NCI-H226 (cell line): ENCODE results near the gene MYO18A.

ENCODE experiments used
- DNase-seq: peaks from one replicate; pipeline ENCODE4 v3.0.0-alpha.2; 2015

The MYO18A gene

DNA sequence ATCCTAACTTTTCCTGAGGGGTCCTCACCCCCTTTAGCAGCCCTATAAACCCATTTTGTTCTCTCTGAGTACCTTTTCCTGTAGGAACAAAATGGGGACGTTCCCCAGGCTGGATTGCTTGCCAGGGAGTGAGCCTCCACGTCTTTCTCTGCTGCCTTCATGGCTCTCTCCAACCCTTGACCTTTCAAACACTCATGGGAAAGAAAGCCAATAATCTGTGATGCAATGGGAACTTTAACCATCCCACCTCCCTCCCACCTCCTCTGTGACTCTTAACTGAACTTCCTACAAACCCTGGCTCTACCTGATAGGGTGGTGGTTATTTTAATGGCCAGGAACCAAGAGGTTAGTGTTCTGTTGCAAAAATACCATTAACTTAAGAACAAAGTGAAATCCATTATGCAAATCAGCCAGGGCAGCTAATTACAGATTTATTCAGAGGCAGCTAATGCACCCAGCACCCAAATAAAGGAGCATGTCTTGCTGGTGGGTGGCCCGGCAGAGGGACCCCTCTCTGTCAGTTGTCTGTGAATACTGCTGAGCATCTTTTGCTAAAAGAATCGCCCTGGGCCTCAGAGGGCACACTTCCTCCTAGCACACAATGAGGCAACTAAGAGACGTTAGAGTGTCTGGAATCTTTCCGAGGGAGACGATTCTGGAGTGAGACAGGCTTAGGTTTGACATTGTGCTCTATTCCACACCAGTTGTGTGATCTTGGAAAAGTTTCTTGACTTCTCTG is 134.3 kb downstream of the MYO18A start:
- no peak for DNase-seq

DNA sequence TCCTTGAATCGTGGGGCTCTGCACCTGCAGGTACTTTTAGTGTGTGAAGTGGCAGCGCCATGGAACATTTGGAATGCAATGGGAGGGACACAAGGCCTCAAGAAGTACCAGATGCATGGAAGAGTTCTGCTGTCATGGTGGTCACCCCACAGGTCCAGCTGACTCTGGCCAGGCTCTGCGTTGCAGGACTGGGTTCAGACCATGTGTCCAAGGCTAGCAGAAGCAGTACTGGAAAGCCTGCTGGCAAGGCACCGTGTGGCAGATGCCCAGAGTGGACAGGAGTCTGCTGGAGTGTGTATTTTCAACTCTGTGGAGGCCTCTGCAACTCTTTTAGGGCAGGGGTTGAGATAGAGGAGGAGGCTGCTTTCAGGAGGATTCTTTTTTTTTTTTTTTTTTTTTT is 135.2 kb downstream of the MYO18A start:
- no peak for DNase-seq

DNA sequence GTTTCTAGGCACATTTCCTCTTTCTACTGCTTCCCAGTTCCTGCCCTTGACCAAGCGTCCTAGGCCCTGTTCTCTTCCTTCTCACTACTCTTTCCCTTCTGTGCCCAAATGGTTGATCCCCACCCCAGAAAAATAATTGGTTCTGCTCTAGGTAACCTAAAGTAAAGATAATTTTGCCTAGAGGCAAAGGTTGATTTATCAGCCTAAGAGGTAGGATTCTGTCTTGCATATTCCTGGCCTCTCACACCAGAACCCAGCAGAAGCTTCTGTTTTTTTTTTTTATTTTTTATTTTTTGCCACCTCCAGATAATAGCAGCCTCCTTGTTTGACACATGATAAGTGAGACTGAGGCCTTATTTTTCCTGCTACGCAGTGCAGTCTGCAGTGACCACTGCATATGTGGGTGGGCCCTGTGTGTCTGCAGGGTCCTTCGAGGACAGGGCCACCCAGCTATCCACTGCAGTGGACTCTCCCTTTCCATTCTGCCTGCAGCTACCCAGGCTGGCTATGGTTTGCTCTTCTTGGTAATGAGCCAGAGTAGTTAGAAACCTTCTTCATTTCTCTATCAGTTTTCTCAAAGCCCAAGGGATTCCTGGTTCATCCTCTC is 136.6 kb downstream of the MYO18A start:
- DNase-seq = no peak

DNA sequence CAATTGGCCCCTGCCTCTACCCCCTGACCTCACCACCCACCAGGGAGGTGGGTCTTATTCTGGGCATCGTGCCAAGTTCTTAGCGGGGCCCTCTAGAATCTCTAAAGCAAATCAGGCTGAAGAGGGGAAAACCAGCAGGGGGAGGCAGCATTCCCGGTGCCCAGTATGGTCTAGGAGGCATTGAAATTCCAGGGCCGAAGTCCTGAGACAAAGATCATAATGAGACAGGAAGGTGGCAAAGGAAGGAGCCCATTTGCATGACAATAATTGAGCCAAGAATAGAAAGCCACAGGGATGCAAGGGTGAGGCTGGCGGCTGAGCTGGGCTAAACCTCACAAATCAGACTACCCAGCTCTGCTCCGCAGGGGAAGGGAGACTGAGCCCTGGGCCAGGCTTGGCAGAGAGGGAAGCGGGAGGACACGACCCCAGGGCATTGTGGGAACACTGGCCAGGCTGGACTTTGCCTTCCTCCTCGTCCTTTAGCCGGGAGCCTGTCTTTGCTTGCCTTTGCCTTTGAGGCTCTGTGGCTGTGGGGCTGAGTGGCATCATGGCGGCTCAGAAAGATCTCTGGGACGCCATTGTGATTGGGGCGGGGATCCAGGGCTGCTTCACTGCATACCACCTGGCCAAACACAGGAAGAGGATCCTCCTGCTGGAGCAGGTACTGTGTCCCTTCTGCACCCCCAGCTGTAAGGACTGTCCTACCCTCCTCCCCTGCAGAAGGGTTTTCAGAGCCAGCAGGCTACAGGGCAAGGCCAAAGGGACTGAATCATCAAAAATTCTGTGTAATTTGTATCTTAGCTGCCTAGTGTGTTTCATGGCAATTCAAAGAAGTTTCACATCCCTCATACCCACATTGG is 137.3 kb downstream of the MYO18A start, which contains the start of gene PIPOX:
TSS of gene PIPOX (plus strand) at position 463 of the 860 bp plus-strand sequence. CDS start at position 548, 85 bp downstream.
- DNase-seq = peak; percentile 48

DNA sequence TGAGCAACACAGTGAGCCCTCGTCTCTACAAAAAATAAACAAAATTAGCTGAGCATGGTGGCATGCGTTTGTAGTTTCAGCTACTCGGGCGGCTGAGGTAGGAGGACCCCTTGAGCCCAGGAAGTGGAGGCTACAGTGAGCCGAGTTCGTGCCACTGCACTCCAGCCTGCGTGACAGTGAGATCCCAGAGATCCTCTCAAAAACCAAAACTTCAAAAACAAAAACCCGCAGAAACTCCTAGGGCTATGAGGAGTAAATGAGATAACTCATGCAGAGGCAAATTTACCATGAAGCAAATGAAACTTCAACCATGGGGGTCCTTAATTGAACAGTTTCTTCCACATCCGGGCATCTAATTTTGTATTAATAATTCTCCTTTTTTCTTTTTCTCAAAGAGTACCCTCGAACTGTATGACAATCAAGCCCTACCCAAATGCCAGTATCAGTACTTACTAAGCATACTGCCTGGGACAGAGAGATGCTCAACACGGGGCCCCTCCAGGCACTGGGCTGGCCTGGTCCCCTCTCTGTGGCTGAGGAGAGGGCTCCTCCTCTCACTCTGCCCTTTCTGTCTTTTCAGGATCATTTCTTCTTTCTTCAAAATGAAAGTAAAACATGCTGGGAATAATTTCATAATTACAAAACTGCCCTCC is 138.0 kb downstream of the MYO18A start:
- no peak for DNase-seq

DNA sequence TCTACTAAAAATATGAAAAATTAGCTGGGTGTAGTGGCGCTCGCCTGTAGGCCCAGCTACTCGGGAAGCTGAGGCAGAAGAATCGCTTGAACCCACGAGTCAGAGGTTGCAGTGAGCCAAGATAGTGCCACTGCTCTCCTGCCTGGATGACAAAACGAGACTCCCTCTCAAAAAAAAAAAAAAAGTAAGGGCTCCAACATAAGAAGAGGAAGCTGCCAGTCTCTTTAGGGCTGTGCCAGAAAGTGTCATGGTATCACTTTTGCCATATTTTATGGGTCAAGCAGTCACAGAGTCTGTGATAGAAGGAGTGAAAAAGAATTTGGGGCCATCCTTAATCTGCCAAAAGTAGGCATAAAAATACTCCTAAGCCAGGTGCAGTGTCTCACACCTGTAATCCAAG is 138.6 kb downstream of the MYO18A start:
- no peak for DNase-seq

DNA sequence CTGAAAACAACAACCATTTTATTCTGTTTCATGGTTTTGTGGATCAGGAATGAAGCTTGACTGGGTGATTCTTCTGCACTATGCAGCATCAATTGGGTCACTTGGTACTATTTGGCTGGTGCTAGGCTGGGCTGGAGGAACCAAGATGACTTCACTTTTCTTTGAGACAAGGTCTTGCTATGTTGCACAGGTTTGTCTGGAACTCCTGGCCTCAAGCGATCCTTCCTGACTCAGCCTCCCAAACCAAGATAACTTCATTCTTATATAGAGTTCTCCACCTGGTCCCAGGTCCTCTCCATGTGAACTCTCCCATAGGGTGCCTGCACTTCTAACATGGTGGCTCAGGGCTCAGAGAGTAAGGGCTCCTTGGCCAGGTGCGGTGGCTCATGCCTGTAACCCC is 139.1 kb downstream of the MYO18A start:
- no peak for DNase-seq

DNA sequence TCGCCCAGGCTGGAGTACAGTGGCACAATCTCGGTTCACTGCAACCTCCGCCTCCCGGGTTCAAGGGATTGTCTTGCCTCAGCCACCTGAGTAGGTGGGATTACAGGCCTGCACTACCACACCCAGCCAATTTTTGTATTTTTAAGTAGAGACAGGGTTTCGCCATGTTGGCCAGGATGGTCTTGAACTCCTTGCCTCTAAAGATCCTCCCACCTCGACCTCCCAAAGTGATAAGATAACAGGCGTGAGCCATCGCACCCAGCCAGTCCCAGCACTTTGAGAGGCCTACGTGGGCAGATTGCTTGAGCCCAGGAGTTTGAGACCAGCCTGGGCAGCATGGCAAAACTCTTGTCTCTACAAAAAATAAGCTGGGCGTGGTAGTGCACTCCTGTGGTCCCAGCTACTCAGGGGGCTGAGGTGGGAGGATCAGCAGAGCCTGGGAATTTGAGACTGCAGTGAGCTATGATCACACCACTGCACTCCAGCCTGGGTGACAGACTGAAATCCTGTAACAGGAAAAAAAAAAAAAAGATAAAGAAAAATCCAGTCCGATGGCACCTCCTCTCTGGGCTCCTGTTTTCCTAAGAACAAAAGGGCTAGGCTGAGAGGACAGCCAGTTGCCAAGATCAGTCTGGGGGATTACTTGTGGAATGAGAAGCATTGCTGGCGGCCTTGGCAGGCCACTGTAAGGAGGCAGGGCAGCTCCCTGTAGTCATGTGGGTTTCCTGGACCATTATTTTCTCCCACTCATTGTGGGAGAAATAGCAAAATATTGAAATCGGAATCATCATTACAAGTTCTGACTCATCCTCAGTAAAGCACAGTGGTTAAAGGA is 140.2 kb downstream of the MYO18A start:
- peak; percentile 92 for DNase-seq

DNA sequence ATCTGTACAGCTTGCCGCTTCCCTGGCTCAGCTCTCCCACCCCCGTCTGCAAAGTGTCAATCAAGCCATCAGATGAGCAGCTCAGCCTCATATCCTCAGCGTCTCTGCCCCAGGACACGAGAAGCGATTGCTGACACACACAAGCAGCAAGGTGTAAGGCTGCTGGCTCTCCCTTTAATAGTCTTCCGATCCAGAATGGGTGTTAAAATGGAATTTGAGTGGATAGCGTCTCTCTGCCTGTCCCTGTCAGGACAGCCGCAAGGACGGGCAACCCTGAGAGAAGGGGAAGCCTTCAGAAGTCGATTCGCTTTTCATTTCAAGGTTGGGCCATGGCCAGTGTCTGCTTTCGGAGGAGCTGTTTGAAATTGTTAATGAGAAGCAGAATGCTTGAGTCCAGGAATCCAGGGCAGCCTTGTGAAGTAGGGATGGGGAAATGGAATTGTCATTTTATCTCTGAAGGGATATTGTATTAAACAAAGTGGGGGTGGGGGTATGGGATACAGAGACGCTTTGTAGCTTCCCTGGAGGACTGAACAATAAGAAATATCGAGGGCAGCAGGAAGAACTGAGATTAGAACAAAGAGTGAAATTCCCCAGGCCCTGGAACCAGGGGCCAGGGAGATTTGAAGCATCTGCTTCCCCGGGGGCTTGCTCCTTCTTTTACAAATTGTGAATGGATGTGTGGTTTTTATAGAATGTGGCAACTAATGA is 142.0 kb downstream of the MYO18A start:
- DNase-seq = no peak

DNA sequence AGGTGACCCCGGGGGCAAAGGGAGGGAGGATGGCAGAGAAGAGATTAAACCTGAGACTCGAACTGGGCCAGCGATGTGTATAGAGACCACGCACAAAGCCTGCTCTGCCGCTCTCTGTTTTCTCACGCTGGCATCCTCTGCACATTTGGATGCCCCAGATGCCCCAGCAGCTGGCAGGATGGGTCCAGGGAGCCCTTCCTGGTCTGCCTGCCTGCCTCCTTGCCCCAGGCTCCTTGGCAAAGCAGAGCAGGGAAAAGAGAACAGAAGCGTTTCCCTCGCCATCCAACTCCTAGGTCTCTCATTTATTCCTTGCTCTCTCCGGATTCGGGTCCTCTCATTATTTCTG is 142.5 kb downstream of the MYO18A start:
- DNase-seq = no peak

DNA sequence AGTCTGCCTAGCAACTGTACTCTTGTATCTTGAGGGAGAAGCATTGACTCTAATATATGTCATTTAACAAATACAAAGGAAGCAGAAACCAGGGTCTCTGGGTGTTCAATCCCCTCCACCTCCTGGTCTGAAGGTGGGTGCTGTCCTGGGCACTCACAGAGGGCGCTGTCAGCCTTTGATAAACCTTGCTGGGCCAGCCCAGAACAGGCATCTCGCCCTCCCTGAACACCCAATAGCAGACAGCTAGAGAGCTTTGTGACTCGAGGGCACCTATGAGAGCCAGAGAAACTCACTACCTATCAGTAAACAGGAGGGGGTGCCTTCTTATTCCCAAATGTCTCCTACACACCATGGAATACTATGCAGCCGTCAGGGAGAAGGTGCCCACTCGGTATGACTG is 143.6 kb downstream of the MYO18A start:
- DNase-seq = no peak

DNA sequence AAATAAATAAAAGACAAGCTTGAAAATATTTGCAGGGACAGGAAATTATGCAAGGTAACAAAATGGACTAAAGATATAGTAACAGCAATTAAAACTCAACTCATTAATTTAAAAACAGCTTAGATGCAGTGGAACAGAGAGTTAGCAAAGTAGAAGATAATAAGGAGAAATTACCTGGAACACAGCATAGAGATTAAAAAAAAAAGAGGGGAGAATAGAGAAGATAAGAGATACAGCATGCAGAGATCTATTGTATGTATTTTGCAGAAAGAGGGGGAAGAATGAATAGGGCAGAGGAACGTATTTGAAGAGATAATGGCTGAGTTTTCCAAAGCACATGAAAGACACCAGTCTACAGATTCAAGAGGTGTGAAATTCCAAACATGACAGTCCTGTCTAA is 145.7 kb downstream of the MYO18A start:
- DNase-seq = no peak

DNA sequence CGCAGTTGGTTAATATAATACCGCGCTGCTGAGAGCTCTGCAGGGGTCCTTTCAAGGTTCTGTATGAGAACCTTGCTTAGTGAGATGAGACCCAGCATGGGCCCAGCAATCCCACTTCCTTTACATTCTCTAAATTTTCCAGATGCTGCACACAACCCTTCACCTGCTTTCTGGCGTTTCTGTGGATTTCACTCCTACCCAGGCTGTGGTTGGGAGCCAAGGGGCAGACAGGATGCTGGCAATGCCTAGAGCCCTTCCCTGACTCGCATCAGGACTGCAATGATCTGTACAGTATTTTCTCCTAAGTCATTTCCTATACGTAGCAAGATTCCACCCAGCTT is 147.4 kb downstream of the MYO18A start:
- DNase-seq = peak; percentile 89

DNA sequence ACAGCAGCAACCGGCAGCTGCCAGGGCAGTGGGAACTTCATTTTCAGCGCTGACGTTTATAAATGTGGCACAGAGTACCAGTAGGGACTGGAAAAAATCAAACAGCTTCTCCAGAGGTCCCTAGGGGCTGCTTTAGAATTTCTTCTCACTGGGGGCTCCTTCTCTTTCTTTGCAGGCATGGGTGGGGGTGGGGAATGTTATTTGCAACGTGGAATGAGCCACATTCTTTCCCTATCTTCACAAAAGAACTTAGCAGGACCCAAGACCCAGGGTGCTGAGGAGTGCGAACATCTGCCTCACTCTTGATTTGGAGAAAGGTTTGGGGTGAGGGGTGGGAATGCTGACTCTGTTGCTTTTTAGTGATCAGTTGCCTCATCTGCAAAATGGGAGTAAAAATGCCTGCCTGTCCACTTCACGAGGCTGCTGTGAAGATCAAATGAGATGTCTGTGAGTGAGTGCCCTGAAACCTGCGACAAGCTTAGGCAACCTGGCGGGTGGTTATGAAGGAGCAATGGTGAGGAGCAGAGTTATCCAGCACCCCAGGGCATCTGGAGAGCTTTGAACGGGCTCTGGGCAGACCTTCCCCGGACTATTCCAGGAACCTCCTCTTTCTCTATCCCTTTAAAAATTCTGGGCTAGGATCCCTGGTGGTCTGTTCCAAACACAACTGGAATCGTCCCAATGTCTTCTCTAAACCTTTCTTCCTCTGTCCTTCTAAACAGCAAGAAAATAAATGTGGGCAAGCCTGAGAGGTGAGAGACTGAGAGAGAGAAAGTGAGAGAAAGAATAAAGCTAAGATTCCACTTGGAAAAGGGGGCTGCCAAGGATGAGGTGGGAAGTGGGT is 148.0 kb downstream of the MYO18A start:
- no peak for DNase-seq

DNA sequence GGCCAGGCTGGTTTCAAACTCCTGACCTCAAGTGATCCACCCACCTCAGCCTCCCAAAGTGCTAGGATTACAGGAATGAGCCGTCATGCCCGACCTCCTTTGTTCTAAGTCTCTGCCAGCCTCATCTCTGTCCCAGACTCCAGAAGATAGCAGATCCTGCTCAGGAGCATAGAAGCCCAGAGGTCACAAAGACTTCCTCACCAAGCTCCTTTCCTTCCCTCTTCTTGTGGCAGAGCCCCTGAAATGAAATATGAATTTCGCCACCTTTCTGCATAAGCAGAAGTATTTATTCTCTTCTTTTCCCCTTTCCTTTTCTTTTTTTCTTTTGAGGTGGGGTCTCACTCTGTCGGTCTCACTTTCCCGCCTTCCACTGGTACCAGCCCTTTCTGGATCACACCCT is 148.7 kb downstream of the MYO18A start:
- no peak for DNase-seq

DNA sequence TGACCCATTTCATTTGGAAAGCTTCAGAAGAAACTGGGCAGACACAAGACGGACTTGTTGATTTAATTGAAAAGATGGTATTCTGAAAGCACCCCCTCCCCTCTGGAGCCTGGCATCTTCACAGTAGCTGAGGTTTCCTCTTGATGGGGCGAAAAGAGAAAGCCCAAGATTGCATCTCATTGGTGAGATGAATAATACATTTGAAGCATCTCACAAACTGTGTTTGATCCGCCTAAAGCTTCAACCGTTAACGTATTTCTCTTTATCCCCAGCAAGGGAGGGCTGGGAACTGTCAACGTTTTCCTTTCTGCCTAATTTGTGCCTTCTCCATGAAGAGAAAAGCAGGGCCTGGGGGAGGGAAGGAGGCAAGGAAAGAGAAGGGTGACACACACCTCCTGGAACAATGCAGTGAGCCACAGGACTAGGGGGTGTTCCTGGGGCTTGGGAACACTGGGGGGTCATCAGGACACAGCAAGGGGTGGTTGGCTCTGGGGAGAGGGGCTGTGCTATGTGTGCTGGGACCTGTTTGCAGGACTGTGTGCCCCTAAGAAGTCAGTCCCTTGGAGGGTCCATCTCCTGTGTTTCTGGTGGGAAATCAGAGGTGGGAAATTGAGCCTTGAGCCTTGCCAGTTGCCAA is 155.8 kb downstream of the MYO18A start:
- no peak for DNase-seq

DNA sequence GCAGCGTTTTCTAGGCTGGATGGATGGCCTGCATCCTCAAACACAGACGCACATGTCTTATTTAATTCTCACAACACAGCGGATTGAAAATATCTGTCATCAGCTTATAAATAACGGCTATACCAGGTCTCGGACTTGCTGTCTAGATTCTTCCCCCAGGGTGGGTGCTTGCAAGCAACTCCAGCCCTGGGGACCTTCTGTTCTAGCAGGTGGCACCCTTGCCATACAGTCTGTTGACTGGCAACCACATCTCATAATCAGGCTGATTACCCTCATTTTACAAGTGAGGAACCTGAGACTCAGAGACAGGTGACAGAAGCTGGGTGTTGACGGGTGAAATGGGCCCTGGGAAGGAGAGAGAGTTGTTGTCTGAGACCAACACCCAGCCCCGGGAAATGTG is 158.1 kb downstream of the MYO18A start:
- DNase-seq = no peak

DNA sequence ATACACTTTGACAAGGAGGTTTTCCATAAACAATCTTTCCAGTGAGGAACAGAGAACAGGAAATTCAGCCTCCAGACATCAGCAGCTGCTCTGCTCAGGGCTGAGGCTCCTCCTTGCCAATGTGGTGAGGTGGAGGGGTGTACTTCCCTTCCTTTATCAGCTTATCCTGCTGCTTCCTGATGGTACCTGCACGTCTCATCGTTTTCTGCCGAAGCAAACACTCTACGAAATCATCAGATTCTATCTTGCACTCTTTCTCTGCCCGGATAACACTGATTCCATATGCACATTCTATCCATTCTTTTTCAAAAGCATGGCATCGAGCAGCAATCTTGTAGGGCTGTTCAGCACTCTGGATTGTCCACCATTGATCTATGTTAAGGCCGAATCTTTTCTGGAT is 159.0 kb downstream of the MYO18A start:
- no peak for DNase-seq
